Measurements from ENCODE around the gene TBC1D16.
"Not testable (repeated sequence)": the region's sequence is repeated elsewhere in the genome, so short reads cannot be mapped to it uniquely, and the experiment has no call there.

Gene TBC1D16

GRCh38 chr17:80050706-80051105 lies 15.0 kb upstream of the TBC1D16 start:
- DNase-seq, result no peak

GRCh38 chr17:80049986-80050385 lies 14.3 kb upstream of the TBC1D16 start:
- DNase-seq, result no peak

GRCh38 chr17:80047176-80047575 lies 11.5 kb upstream of the TBC1D16 start:
- no peak for DNase-seq

GRCh38 chr17:80046709-80047108 lies 11.0 kb upstream of the TBC1D16 start:
- not testable (repeated sequence) for DNase-seq

GRCh38 chr17:80045703-80046102 lies 10.0 kb upstream of the TBC1D16 start:
- DNase-seq, result no peak

- DNase-seq, result no peak
Observed at GRCh38 chr17:80043963-80044362, 8.3 kb upstream of the TBC1D16 start.

- DNase-seq, result peak; percentile 40
Observed at GRCh38 chr17:80036715-80037477, 1.2 kb upstream of the TBC1D16 start.

- DNase-seq, result peak; percentile 76
Observed at GRCh38 chr17:80035937-80036714, 454 bp upstream of the TBC1D16 start, which contains the start of gene CCDC40. TSS of gene CCDC40 (plus strand) at chr17:80036642. CDS start at chr17:80036663, 21 bp downstream.

GRCh38 chr17:80034791-80035686 lies 633 bp downstream of the TBC1D16 start:
- peak; percentile 53 for DNase-seq

GRCh38 chr17:80033840-80034239 lies 1.8 kb downstream of the TBC1D16 start:
- no peak for DNase-seq

- no peak for DNase-seq
Observed at GRCh38 chr17:80032614-80033171, 3.0 kb downstream of the TBC1D16 start.

GRCh38 chr17:80031691-80032430 lies 3.8 kb downstream of the TBC1D16 start:
- no peak for DNase-seq

- no peak for DNase-seq
Observed at GRCh38 chr17:80030730-80031410, 4.8 kb downstream of the TBC1D16 start.

GRCh38 chr17:80029258-80029974 lies 6.3 kb downstream of the TBC1D16 start:
- DNase-seq, result no peak

GRCh38 chr17:80028030-80028429 lies 7.6 kb downstream of the TBC1D16 start:
- no peak for DNase-seq

- no peak for DNase-seq
Observed at GRCh38 chr17:80027043-80027435, 8.6 kb downstream of the TBC1D16 start.

- DNase-seq, result no peak
Observed at GRCh38 chr17:80026359-80027042, 9.2 kb downstream of the TBC1D16 start.

- no peak for DNase-seq
Observed at GRCh38 chr17:80025796-80026195, 9.9 kb downstream of the TBC1D16 start.

GRCh38 chr17:80025140-80025539 lies 10.5 kb downstream of the TBC1D16 start:
- no peak for DNase-seq

All from activated CD4-positive, alpha-beta T cell treated with anti-CD3 and anti-CD28 coated beads, Interleukin-2, amount 50 U/mL, for 1 hour (primary cell).